ENCODE measurements around the gene LOC128125822.
"Not testable (repeated sequence)": the region's sequence is repeated elsewhere in the genome, so short reads cannot be mapped to it uniquely, and the experiment has no call there.

LOC128125822 gene

DNA sequence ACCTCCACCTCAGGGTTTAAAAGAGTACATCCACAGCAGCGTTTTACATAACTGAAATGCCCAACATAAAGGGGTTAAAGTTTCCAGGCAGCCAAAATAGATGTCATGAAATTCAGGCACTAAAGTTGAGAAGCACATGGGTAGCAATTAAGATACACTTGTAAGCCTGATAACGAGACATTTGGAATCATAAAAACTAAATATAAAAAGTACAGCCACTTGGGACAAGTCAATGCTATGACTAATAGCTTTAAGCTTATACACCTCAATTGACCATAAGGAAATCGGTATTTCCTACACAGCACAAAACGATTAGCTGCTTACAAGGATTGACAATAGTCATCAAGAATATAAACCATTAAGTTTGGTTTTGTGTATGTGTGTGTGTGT, 11.8 kb downstream of the LOC128125822 start:
- no peak for FAIRE-seq

DNA sequence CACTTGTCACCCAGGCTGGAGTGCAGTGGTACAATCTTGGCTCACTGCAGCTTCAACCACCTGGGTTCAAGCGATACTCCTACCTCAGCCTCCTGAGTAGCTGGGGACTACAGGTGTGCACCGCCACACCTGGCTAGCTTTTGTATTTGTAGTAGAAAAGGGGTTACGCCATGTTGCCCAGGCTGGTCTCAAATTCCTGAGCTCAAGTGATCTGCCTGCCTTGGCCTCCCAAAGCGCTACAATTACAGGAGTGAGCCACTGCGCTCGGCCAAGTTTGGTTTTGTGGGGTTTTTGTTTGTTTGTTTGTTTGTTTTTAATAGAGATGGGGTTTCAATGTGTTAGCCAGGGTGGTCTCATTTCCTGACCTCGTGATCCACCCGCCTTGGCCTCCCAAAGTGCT, 12.3 kb downstream of the LOC128125822 start:
- FAIRE-seq, result no peak

DNA sequence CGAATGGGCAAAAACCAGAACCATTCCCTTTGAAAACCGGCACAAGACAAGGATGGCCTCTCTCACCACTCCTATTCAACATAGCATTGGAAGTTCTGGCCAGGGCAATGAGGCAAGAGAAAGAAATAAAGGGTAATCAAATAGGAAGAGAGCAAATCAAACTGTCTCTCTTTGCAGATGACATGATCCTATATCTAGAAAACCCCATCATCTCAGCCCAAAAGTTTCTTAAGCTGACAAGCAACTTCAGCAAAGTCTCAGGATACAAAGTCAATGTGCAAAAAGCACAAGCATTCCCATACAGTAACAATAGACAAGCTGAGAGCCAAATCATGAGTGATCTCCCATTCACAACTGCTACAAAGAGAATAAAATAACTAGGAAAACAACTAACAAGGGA, 13.4 kb downstream of the LOC128125822 start:
- not testable (repeated sequence) for FAIRE-seq

DNA sequence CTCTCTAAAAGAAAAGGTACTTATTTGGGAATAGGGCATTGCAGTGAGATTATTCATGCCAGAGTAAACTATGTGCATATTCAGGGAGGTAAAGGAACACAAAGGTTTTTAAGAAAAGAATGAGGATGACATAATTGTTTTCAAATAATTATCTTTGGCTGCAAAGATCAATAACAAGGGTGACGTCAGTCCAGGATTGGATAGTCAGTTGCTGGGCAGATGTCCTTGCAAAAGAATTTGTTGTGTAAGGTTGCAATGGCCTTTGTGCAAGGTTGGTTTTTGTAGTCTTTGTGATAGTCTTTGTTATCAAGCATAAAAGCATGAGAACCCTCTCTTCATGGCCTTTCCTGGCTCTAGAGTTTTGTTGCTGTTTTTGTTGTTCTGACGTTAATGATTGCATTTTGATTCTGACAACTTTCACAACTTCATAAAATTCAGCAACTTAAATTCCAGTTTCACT, 17.7 kb downstream of the LOC128125822 start:
- no peak for FAIRE-seq

DNA sequence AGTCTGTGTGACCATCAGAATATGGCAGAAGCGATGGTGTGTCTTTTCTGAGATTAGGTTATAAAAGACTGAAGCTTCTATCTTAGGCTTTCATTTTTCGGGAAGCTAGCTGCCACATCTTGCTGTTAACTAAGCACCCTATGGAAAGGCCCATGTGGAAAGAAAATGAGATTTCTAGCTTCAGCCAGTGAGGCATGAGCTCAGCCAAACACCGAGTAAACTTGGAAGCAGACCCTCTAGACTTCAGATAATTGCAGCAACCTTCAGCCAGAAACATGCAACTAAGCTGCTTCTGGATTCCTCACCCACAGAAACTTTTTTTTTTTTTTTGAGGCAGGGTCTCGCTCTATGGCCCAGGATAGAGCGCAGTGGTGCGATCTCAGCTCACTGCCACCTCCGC, 20.6 kb downstream of the LOC128125822 start:
- FAIRE-seq, result no peak

DNA sequence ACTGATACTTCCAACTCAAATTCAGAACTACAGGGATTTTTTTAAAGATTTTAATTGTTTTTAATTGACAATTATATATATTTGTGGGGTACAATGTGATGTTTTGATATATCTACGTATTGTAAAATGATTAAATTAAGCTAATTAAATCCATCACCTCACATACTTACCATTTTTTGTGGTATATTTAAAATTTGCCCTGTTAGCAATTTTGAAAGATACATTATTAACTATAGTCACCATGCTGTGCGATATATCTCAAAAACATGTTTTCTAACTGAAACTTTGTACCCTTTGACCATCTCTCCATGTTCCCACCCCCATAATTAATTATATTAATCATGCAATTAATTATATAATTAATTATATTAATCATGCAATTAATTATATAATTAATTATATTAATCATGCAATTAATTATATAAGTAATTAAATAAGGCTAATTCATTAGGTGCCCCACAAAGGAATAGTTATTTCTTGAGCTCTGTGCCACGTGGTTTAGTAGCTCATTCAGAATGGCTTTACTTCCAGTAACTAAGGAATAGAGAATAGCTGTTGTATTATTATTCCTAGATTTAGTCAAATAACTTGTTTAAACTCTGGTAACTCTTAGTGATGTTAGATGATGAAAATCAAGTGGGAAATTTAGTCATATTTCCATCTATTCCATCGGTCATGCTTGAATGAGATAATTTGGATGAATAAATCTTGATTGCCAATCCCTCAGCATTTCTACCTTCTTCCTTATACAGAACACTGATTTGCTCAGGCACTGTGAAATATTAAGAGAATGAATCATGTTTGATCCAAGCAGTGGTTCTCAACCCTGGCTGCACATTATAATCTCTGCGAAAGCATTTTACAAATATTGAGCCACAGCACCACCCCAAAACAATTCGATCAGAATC, 25.1 kb downstream of the LOC128125822 start:
- peak; percentile 62 for FAIRE-seq

DNA sequence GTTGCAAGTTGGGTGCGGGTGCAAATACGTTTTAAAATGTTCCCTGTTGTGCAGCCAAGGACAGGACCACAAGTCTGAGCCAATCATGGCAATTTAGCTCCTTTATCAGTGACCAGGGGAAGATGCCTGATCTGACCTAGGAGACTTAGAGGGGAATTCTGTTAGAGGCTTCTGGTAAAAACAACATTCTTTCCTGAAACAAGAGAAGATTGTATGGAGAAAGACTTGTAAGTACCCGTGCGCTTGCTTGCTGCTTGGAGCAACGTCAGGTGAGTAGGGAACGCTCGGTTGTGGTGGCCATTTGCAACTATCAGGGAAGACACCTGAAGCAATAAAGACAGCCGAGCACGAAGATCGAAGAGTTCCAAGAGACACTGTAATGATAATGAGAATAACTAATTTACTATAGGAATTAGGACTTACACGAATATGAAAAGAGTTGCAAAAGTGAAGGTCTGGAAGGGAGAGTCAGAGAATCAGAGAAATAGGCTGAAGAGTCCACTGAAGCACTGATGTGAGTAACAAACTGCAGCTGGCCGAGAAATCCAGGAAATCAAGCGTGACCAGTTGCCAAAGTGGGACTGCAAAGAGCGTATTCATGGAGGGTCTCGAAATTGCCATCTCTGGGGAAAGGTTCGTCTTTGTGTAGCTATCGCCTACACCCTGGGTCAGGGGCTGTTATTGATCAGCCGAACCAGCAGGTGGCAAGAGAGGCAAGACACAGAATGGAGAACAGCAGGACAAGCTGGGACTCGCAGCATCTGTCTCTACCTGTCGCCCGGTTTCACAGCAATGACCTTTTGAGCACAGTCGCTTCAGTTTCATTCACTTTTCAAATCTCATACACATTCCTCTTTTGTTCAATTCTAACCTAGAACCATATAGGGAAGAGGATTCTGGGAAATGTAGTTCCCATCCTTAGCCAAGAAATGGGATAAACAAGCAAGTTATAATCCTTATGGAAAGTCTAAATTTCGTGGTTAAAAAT, 26.1 kb downstream of the LOC128125822 start:
- FAIRE-seq, result no peak

DNA sequence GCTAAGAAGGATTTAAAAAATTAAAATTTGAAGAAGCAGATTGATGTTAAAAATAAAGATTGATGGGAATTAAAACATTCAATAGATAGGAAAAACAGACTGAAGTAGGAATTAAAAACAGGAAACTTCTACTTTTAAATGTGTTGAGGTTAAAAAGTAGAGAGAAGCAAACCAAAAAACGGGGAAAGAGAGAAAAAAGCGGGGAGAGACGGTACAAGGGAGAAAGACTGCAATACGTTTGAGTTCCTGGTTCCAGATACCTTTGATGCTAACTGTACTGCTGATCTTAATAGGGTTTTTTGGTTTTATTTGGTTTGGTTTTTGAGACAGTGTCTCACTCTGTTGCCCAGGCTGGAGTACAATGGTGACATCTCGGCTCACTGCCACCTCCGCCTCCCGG, 27.0 kb downstream of the LOC128125822 start:
- FAIRE-seq, result no peak

DNA sequence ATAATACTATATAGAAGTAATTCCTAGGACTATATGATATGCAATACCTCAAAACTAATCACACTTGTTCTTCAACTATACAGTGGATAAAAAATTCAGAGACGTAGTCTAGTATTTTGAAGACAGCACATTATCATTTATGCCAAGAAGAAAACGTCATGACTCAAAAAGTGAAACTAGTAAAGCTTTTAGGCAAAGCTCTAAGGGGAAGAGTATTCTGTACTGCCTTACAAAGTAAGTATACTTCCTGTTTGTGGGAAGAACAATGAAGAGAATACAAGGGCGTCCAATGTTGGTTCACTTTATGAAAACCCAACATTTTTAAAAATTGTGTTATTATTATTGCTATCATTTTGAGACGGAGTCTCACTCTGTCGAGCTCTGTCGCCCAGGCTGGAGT, 27.9 kb downstream of the LOC128125822 start:
- no peak for FAIRE-seq

DNA sequence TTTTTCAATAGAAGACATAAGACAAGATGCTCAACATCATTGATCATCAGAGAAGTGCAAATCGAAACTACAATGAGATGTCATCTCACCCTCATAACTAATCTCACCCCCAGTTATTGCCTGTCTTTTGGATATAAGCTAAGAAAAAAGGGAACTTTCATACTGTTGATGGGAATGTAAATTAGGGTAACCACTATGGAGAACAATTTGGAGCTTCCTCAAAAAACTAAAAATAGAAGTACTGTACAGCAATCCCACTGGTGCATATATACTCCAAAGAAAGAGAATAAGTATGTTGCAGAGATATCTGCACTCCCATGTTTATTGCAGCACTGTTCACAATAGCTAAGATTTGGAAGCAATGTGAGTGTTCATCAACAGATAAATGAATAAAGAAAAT, 37.0 kb downstream of the LOC128125822 start:
- FAIRE-seq, result no peak

DNA sequence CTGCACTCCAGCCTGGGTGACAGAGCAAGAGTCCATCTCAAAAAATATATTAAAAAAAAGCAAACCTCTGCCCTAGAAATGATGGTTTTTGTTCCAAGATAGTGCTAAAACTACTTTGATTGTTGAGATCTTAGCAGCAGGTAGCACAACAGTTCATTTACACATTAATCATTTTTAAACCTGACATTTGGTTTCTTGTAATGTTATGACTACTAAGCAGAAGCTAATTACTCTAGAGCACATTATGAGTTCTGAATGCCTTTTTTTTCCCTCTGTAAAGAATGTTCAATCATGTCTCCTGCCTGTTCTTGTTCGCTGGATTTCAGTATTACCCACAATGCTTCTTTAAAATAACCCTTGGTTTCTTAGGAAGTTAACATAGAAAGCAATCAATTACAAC, 38.7 kb downstream of the LOC128125822 start:
- FAIRE-seq, result no peak

DNA sequence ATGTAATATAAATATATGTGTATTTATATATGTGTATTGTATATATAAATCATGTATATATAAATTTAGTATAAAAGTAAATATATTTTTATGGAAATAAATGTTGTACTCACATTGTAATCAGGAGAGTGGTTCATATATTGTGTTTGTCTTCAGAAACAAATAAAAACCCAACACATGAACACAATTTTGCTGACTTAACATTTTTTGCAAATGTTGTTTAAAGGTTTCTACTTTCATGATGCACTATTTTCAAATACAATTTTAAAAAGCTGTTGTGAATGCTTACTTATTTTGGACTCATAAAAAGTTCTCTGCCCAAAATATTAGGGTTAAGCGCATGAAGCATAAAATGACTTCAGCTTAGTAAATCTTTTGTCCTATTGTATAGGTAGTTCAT, 39.3 kb downstream of the LOC128125822 start:
- FAIRE-seq, result no peak

DNA sequence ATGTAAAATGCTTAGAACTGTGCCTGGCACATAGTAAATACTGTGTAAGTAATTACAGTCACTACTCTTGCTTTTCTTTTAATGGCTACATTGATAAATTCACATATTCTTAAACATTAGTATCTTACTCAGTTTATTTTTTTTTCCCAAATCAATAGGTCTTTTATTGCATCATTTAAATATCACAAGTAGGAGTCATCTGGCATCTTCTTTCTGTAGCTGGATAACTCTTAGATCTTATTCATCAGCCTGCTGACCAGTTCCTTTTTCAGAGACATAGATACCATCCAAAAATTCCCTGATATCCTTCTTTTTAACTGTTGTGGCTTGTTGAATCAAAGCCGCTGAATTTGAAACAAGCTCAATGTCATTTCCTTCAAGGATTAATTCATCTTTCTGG, 43.3 kb downstream of the LOC128125822 start:
- no peak for FAIRE-seq
